Right lobe of liver (tissue), 6 donors: ENCODE measurements around the gene IFI44L. TPM values are rescaled to one million over a fixed set of nuclear protein-coding genes. Genes with fewer than 3 reads are reported as not detected.

Source experiments
- ATAC-seq, 4 donors: fragments of 200-7000 bp; cut with Tn5 transposase; one replicate each; pipeline ENCODE4 v1.9.1; 2020; ENCODE audit warnings: mild to moderate bottlenecking in 4 of 4, moderate library complexity in 4 of 4
- DNase-seq, 3 donors: peaks; one replicate each; pipeline ENCODE4 v3.0.0-alpha.2; 2020
- H3K27ac ChIP-seq, 3 donors: fragments of 200-600 bp; one replicate each; pipeline ENCODE4 v1.8.0; 2022
- H3K27me3 ChIP-seq, 2 donors: fragments of 200-600 bp; one replicate each; pipeline ENCODE4 v1.8.0; 2022
- H3K36me3 ChIP-seq, 4 donors: fragments of 200-600 bp; sonication (generic) in 1 of 4; one replicate each; pipeline versions ENCODE4 v1.5.1 to v1.8.0; 2017 to 2022; ENCODE audit warnings: control low read depth in 1 of 4
- H3K4me1 ChIP-seq, 4 donors: fragments of 200-600 bp; sonication (generic) in 1 of 4; one replicate each; pipeline versions ENCODE4 v1.5.1 to v1.8.0; 2017 to 2022; ENCODE audit warnings: control low read depth in 1 of 4
- H3K4me3 ChIP-seq, 3 donors: fragments of 200-600 bp; one replicate each; pipeline ENCODE4 v1.8.0; 2022
- H3K9me3 ChIP-seq, 4 donors: fragments of 200-600 bp; sonication (generic) in 1 of 4; one replicate each; pipeline versions ENCODE4 v1.5.1 to v1.8.0; 2017 to 2022; ENCODE audit warnings: control low read depth in 1 of 4
- POLR2A ChIP-seq: fragments of 450-650 bp; IDR thresholded peaks from one replicate; pipeline ENCODE4 v1.6.1; 2017; ENCODE audit warnings: antibody characterized with exemption, mild to moderate bottlenecking
- WGBS: methylation state at CpG from one replicate; pipeline ENCODE4 v1.1.6; 2018; ENCODE audit warnings: low coverage, low lambda C conversion rate; ENCODE audit not compliant: insufficient coverage; ENCODE audit errors: missing lambda C conversion rate; 5-methylcytosine and 5-hydroxymethylcytosine counted together
- intact Hi-C, 2 donors: fragments of 100-400 bp; cut with DNase I; formaldehyde crosslinking; loops; one replicate each; pipeline versions ENCODE4 v1.11.2 to v1.14.1; 2022
- total RNA-seq, 6 experiments: library from RNA; depleted of rRNA in 2 of 6; stranded (reverse); fragments of >200 nt in 2 of 6; fragmentation: NEBNext Ultra II Directional in 3 of 6; extraction: Animal tissue kit (Norgen Biotek cat#: 25700) in 3 of 6; gene quantifications; one replicate each; pipeline versions ENCODE4 v1.1.0 to v1.2.4, GENCODE V29; 2016 to 2023
- TF ChIP-seq, protein P1 (sequence below), 4 donors: fragments of 200-600 bp in 3 of 4; fragments of 450-650 bp in 1 of 4; IDR thresholded peaks; one replicate each; pipeline versions ENCODE4 v1.5.1 to v1.8.0; 2016 to 2022; ENCODE audit warnings: antibody characterized with exemption in 4 of 4, mild to moderate bottlenecking in 2 of 4
- donor health status: DM: no; HTN: yes; CAD: no.
- donor health status: DM: no; HTN: no; CAD: no.
- donor health status: DM: no; HTN: no; CAD: no.
- donor health status: DM: no; HTN: yes; CAD: no.
- donor health status: DM: no; HTN: yes; CAD: no.

IFI44L gene
- total RNA-seq, 6 experiments from 2014 or later: 0.49 to 3.1 (median 1.7) TPM

- Histone ChIP-seq H3K27me3 (no peaks in the 10 kb centered on the region), H3K4me1 (no peaks in the 10 kb centered on the region), H3K36me3 (peaks cover 0 to 22% (median 4%) of the 10 kb centered on the region in 4 donors), H3K4me3 (no peak overlapping the region), H3K27ac (no peak overlapping the region), H3K9me3 (no peaks in the 10 kb centered on the region)
- intact Hi-C loops: no loop called here
- DNase-seq (no peak), ATAC-seq (no peak)
- WGBS: 74% methylated on average over 2 of the region's 2 CpGs
- TF ChIP-seq POLR2A: no peak
- TF ChIP-seq, protein P1, sequence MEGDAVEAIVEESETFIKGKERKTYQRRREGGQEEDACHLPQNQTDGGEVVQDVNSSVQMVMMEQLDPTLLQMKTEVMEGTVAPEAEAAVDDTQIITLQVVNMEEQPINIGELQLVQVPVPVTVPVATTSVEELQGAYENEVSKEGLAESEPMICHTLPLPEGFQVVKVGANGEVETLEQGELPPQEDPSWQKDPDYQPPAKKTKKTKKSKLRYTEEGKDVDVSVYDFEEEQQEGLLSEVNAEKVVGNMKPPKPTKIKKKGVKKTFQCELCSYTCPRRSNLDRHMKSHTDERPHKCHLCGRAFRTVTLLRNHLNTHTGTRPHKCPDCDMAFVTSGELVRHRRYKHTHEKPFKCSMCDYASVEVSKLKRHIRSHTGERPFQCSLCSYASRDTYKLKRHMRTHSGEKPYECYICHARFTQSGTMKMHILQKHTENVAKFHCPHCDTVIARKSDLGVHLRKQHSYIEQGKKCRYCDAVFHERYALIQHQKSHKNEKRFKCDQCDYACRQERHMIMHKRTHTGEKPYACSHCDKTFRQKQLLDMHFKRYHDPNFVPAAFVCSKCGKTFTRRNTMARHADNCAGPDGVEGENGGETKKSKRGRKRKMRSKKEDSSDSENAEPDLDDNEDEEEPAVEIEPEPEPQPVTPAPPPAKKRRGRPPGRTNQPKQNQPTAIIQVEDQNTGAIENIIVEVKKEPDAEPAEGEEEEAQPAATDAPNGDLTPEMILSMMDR (IDR thresholded peaks at IDR 0.05): no peak
These were observed 43.7 kb downstream of the IFI44L start for GRCh38 chr1:78663923-78664322.

DNA sequence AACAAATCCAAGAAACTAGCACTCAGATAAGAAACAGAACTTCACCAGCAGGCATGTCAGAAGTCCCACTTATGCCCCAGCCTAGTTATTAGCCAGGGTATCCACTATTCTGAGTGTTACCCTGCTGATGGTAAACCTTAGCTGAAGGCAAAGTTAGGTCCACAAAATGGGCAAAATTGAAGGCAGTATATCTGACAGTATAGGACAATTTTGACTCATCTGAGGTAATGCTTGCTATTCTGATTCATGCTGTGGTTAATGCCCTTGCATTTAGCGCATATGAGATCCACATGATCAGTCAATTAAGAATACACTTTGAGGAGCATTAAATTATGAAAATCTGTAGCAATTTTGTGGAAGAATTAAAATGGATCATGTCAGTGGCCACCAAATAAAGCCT, 44.5 kb downstream of the IFI44L start:
- H3K4me3 ChIP-seq: no peak overlapping the region
- no peaks in the 10 kb centered on the region for H3K9me3 ChIP-seq
- TF ChIP-seq, protein P1 (IDR thresholded peaks at IDR 0.05): no peak
- TF ChIP-seq POLR2A: no peak
- no peak for ATAC-seq
- intact Hi-C loops: no loop called here
- H3K27me3 ChIP-seq: no peaks in the 10 kb centered on the region
- no peak for DNase-seq
- no peaks in the 10 kb centered on the region for H3K4me1 ChIP-seq
- H3K27ac ChIP-seq: no peak overlapping the region
- H3K36me3 ChIP-seq: peaks cover 0 to 16% (median 2%) of the 10 kb centered on the region in 4 donors
- 100% methylated on average over 1 of the region's 1 CpG for WGBS

DNA sequence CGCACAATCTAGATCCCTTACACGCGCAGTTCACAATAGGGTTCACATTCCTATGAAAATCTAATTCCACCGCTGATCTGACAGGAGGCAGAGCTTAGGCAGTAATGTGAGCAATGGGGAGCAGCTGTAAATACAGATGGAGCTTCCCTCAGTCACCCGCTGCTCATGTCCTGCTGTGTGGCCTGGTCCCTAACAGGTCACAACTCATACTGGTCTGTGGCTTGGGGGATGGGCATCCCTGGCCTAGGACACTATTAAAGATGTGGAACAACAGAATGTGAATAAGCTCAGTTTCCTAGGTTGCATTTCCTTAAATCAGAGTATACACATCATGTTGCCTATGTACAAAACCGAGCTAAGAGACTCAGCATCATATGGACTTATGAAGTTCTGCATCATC, 45.6 kb downstream of the IFI44L start:
- H3K27me3 ChIP-seq: no peaks in the 10 kb centered on the region
- ATAC-seq (no peak), DNase-seq (no peak)
- intact Hi-C loops: no loop called here
- no peaks in the 10 kb centered on the region for H3K4me1 ChIP-seq
- H3K9me3 ChIP-seq: no peaks in the 10 kb centered on the region
- 90% methylated on average over 6 of the region's 6 CpGs for WGBS
- peaks cover 0 to 5% (median 0%) of the 10 kb centered on the region in 4 donors for H3K36me3 ChIP-seq
- H3K27ac ChIP-seq: no peak overlapping the region
- TF ChIP-seq, protein P1 (IDR thresholded peaks at IDR 0.05): no peak
- TF ChIP-seq POLR2A: no peak
- H3K4me3 ChIP-seq: no peak overlapping the region

DNA sequence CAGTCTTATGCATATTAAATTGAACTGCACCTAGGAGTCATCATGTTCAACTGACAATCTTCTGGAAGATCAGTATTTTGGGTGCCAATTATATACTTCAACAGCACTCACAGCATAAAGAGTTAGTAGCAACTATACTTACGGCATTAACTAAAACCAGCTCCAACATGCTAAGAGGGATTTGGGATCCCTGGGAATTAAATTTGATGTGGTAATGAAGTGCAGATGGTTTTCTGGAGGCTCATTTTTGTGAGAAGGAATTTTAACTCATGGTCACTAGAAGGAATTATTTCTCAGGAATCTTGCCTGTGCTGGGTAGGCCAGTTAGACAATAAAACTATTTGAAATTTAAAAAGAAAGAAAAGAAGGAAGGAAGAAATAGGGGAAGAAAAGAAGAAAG, 47.7 kb downstream of the IFI44L start:
- Histone ChIP-seq H3K27me3 (no peaks in the 10 kb centered on the region), H3K4me3 (no peak overlapping the region), H3K36me3 (no peaks in the 10 kb centered on the region), H3K27ac (no peak overlapping the region), H3K4me1 (no peaks in the 10 kb centered on the region), H3K9me3 (no peaks in the 10 kb centered on the region)
- WGBS: 100% methylated on average over 1 of the region's 1 CpG
- ATAC-seq (no peak), DNase-seq (no peak)
- intact Hi-C loops: no loop called here
- TF ChIP-seq, protein P1 (IDR thresholded peaks at IDR 0.05): no peak
- no peak for TF ChIP-seq POLR2A

GRCh38 chr1:78668427-78668826, 48.2 kb downstream of the IFI44L start:
- TF ChIP-seq, protein P1 (IDR thresholded peaks at IDR 0.05): no peak
- TF ChIP-seq POLR2A: no peak
- Histone ChIP-seq H3K36me3 (no peaks in the 10 kb centered on the region), H3K4me3 (no peak overlapping the region), H3K27ac (no peak overlapping the region), H3K27me3 (no peaks in the 10 kb centered on the region), H3K4me1 (no peaks in the 10 kb centered on the region), H3K9me3 (no peaks in the 10 kb centered on the region)
- no peak for DNase-seq
- intact Hi-C loops: no loop called here
- no peak for ATAC-seq
